ENCODE data around the gene ZNF443. TPM values are rescaled to one million over a fixed set of nuclear protein-coding genes. Genes with fewer than 3 reads are reported as not detected.
A peak's percentile ranks its signal among the peaks of the same experiment; 100 is the strongest.
"Not testable (repeated sequence)": the region's sequence is repeated elsewhere in the genome, so short reads cannot be mapped to it uniquely, and the experiment has no call there.

ZNF443 gene
- 1 to 10 TPM; 2.0 to 2.8 TPM for total RNA-seq
- long read RNA-seq, partial matches to known transcripts: 1 of 3 reads
- long read RNA-seq, other reads (novel, unspliced or antisense): 0 of 3 reads

- intact Hi-C loops (cut with DNase I): no loop called here
- DNase-seq (peak; percentile 99), ATAC-seq (peak; percentile 100)
Observed at GRCh38 chr19:12440541-12441316, at the start of gene ZNF443. Gene ZNF443, minus strand, starts transcription at chr19:12441021. Its CDS starts 107 bp downstream, at chr19:12440914.

GRCh38 chr19:12486265-12486783 is 45.5 kb upstream of the ZNF443 start:
- DNase-seq; intact Hi-C loops (cut with DNase I); ATAC-seq: not testable (repeated sequence)

GRCh38 chr19:12485571-12485970 is 44.8 kb upstream of the ZNF443 start:
- ATAC-seq: no peak
- no peak for DNase-seq
- intact Hi-C loops (cut with DNase I): no loop called here

- ATAC-seq: peak; percentile 29 to 67
- no peak for DNase-seq
- intact Hi-C loops (cut with DNase I): no loop called here
Observed at GRCh38 chr19:12485052-12485416, 44.2 kb upstream of the ZNF443 start.

- peak; percentile 100 for ATAC-seq
- intact Hi-C loops (cut with DNase I): no loop called here
- peak; percentile 93 for DNase-seq
Observed at GRCh38 chr19:12484371-12485051, 43.7 kb upstream of the ZNF443 start, which contains the start of gene ZNF709. Gene ZNF709, minus strand, starts transcription at chr19:12484816. Its CDS starts 159 bp downstream, at chr19:12484657.

GRCh38 chr19:12484011-12484370 is 43.2 kb upstream of the ZNF443 start:
- intact Hi-C loops (cut with DNase I): no loop called here
- DNase-seq (no peak), ATAC-seq (no peak)

- ATAC-seq: no peak
- no peak for DNase-seq
- intact Hi-C loops (cut with DNase I): loop anchor here in 1 of 2 donors (2.0 kb wide), 1 partner anchor 18 kb away; no protein-coding TSS in a partner anchor
Observed at GRCh38 chr19:12482509-12482886, 41.7 kb upstream of the ZNF443 start.

GRCh38 chr19:12481781-12482508 is 41.1 kb upstream of the ZNF443 start:
- ATAC-seq (no peak), DNase-seq (no peak)
- intact Hi-C loops (cut with DNase I): loop anchor here in 1 of 2 donors (2.0 kb wide), 1 partner anchor 19 kb away; no protein-coding TSS in a partner anchor

GRCh38 chr19:12478234-12478941 is 37.6 kb upstream of the ZNF443 start:
- intact Hi-C loops (cut with DNase I): no loop called here
- no peak for ATAC-seq
- no peak for DNase-seq

GRCh38 chr19:12467651-12468050 is 26.8 kb upstream of the ZNF443 start:
- DNase-seq; ATAC-seq; intact Hi-C loops (cut with DNase I): not testable (repeated sequence)

- ATAC-seq (no peak), DNase-seq (no peak)
- intact Hi-C loops (cut with DNase I): no loop called here
Observed at GRCh38 chr19:12465211-12465610, 24.4 kb upstream of the ZNF443 start.

- intact Hi-C loops (cut with DNase I): no loop called here
- DNase-seq: no peak
- no peak for ATAC-seq
Observed at GRCh38 chr19:12464769-12465168, 23.9 kb upstream of the ZNF443 start.

GRCh38 chr19:12464139-12464538 is 23.3 kb upstream of the ZNF443 start:
- intact Hi-C loops (cut with DNase I); ATAC-seq; DNase-seq: not testable (repeated sequence)

- intact Hi-C loops (cut with DNase I): no loop called here
- ATAC-seq: no peak
Observed at GRCh38 chr19:12453495-12453894, 12.7 kb upstream of the ZNF443 start.

GRCh38 chr19:12450844-12451243 is 10.0 kb upstream of the ZNF443 start:
- no peak for ATAC-seq

More at GRCh38 chr19:12453495-12453894, 12.7 kb upstream of the ZNF443 start:
- no peak for DNase-seq

GRCh38 chr19:12448808-12449207 is 8.0 kb upstream of the ZNF443 start:
- DNase-seq (no peak), ATAC-seq (no peak)
- intact Hi-C loops (cut with DNase I): no loop called here

More at GRCh38 chr19:12450844-12451243, 10.0 kb upstream of the ZNF443 start:
- no peak for DNase-seq
- intact Hi-C loops (cut with DNase I): no loop called here

GRCh38 chr19:12439686-12440540 is 908 bp downstream of the ZNF443 start:
- DNase-seq: peak; percentile 21
- ATAC-seq: peak in 1 of 2 donors; percentile 36
- intact Hi-C loops (cut with DNase I): not testable (repeated sequence)

Measured in left cardiac atrium (tissue), 4 donors.